GM21381 (cell line): ENCODE measurements around the gene TSPAN8.
"Not testable (repeated sequence)": the region's sequence is repeated elsewhere in the genome, so short reads cannot be mapped to it uniquely, and the experiment has no call there.

Experiments used
- ATAC-seq: cut with Tn5 transposase; IDR thresholded peaks from one replicate; pipeline ENCODE4 v1.9.1; 2021; ENCODE audit warnings: mild to moderate bottlenecking, moderate library complexity; ENCODE audit not compliant: unreplicated experiment

Gene TSPAN8

DNA sequence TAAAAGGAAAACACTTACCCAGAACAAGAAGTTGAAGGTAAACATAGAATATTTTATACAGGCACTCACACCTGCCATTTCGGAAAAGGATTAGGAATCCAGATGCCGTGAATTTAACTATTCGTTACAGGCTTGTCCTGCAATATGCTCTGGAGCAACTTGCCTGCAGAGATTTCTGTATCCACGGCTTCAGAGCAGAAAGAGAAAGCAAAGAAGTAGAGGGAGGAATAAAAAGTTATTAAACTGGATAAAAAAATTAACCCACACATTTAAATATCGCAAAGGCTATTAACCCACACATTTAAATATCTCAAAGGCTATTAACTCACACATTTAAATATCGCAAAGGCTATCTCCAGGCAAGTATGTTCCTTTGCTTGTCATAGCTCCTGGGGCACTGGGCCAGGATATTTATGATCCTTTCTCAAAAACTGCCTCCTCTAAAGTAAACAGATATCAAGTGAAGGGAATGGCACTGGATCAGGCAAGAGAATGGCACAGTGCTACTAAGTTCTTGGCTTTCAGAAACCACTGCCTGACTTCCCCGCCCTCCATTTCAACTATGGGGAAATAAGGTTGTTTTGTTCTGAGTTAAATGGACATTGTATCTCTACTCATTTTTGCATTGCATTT, at the start of gene TSPAN8:
Gene TSPAN8, minus strand, starts transcription at position 399 of the 633 bp plus-strand sequence. Its CDS starts 321 bp downstream, at position 78.
- no peak for ATAC-seq

DNA sequence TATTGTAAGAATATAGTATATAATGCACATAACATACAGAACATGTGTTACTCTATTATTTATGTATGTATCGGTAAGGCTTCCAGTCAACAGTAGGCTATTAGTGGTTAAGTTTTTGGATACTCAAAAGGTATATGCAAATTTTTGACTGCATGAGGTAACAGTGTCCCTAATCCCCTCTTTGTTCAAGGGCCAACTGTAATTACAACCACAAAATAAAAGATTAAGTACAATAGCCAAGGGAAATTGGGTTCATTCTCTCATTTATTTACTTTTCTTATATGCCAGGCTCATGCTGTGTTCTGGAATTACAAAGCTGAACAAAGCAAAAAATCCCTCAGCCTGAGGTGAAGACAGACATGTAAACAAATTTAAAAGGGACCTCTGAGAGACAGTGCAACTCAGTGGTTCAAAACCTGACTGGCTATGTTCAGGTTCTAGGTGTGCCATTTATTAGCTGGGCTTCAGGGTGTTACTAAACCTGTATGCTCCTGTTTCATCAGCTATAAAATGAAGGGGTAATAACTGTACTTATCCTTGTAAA, 43.4 kb upstream of the TSPAN8 start:
- no peak for ATAC-seq

DNA sequence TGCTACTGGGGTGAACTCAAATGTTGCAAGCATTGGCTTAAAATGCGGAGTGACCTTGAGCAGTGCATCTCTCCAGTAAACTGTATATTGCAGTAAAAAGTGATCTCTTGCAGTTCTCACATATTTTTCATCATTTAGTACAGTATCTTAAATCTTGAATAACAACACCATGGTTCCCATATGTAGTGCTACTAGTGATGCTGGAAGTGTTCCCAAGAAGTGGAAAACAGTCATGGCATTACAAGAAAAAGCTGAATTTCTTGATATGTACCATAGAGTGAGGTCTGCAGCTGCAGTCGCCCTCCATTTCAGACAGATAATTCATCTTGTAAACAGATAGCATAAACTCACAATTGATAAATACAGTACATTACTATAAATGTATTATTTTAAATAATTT, 42.9 kb upstream of the TSPAN8 start:
- no peak for ATAC-seq

DNA sequence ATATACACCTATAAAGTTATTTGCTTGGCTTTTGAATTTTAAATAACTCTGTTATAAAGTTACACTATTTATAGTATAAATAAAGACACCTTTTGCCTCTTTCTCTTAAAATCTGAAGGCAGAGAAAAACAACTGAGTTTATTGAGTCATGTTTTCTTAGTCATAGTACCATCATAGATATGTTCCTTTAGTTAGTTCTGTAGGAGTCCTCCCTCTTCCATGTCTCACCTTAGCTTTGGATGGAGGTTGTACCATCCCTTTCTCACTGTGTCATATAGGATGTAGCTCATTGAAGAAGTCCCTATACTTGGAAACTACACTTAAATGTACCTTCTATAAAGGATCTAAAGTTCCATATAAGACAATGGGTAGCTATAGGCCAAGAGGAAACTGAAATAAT, 39.7 kb upstream of the TSPAN8 start:
- ATAC-seq, result no peak

DNA sequence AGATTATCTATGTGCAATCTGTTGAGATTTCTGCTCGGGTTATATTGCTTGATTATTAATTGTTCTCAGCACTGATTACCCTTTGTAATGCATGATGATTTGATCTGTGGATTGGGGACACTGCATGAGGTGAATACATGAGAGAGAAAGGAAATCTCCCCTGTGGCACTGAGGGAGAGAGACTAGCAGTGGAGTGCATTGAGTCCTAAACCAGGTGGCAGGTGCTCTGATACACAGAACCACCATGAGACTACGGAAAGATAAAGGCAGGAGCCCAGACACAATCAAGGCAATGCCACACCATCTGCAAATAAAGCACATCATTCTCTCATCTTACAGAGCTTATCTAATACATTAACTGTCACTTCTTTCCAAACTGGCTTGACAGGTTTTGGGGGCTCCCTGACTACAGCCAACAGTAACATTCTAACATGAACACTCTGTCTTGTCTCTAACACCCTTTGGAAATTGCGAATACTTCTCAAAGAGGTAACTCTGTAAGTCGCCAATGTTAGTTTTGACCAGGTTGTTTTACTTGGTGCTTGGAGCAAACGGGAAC, 37.6 kb upstream of the TSPAN8 start:
- no peak for ATAC-seq

DNA sequence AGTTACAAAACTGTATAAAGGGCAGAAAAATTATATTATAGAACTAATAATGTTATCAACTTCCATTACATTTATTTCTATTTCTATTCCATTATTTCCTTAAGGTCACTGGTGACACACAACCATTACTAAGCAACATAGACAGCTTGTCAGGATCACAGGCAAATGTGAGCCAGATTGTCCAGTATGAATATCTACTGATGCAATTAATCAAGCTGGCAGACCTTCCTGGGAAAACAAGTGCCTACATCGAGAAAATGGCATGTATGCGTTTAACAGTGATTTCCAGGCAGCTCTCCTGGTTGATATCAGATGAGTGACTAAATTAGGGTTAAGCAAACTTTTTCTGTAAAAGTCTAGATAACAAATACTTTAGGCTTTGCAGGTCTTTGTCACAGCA, 36.9 kb upstream of the TSPAN8 start:
- no peak for ATAC-seq

DNA sequence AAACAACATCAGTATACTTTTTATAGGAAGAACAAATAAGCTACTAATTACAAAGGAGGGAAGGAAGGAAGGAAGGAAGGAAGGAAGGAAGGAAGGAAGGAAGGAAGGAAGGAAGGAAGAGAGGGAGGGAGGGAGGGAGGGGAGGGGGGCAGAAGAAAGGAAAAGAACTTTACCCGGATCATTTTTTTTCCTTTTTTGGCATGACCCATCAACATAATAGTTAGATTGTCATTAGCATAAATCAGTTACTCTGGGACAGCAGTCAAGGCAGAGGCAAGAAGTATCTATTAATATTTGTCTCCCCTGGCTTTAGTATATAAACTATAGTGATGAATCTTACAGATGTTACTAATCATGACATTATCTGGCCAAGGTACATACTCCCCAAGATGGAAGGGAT, 35.2 kb upstream of the TSPAN8 start:
- no peak for ATAC-seq

DNA sequence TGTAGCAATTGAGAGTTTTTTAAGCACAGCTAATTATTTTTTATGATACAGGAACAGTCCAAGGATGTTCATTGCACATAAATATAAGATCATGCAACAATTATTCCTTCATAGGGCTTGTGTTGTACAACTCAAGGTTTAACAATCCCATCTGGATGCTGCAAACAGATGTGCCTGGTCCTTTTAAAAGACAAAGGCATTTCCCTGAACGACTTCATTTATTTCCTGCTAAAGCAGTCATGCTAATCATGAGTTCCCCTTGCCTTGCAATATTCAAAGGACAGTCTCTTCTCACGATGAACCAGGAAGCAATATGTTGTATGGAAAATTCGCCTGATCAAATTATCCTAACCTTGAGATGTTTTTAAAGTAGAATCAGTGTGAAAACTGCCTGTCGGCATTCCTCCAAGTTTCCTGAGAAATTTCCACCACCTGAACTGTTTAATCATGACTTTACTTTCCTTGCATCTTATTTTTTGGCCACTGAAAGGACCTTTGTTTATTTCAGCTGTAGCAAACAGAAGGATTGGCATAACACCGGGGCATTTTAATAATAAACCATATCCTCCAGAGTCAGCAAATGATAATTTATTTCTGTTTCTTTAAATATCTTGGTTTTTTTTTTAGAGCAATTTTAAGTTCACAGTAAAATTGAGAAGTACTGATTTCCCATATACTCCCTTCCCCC, 33.9 kb upstream of the TSPAN8 start:
- no peak for ATAC-seq

DNA sequence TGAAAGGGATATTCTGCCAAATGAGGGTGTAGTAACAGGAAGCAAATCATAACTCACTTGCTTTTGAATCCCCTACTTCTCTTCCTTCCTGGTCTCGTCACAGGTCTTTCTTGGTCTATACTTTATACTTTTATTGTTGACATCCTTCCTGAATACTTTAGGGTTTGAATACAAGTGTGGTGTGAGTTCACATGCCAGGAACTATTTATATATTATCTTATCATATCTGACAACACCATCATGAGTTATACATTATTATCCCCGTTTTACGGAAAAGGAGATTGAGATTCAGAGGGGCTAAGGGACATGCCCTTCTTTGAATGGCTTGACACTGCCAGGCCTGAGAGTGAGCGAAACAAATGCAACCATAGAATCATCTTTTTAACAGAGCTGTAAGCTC, 33.0 kb upstream of the TSPAN8 start:
- ATAC-seq, result no peak

DNA sequence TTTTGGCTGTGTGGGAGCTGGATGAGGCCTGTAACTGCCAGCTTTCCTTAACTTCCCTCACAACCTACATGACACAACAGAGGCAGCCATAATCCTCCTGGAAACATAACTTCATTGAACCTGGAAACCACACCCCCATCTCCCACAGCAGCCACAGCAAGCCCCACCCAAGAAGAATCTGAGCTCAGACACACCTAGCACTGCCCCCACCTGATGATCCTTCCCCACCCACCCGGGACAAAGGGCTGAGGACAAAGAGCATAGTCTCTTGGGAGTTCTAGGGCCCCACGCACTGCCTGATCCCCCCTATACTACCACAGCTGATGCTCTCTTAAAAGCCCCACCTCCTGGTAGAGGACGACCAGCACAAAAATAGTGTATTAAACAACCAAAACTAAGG, 29.6 kb upstream of the TSPAN8 start:
- no peak for ATAC-seq

DNA sequence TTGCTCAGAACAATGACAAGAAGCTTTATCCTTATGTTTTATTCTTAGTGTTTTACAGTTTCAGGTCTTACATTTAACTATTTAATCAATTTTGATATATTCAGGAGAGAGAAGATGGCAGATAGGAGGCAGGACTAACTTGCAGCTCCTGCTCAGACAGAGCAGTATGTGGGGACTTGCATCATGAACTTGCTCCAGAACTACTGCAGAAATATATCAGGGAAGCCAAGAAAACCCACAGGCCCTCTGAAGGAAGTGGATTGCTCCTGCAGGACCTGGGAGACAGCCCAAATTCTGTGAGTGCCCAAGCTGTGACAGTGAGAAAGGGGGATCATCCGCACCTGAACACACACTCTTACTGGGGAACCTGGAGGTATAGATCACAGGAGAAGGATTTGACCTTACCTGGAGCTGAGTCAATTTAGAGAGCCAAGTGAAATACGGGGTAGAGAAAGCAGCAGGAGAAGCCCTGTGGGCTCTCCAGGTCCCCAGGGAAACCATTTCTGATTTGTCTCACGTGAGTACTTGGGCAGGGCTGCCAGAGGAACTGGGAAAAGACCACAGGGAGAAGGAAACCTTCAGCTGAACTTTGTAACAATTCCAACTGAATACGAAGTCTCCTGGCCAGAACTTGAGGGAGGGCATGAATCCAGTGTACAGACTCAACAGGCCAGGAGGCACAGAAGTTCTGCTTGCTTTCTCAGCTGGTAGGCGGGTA, 28.9 kb upstream of the TSPAN8 start:
- no peak for ATAC-seq

DNA sequence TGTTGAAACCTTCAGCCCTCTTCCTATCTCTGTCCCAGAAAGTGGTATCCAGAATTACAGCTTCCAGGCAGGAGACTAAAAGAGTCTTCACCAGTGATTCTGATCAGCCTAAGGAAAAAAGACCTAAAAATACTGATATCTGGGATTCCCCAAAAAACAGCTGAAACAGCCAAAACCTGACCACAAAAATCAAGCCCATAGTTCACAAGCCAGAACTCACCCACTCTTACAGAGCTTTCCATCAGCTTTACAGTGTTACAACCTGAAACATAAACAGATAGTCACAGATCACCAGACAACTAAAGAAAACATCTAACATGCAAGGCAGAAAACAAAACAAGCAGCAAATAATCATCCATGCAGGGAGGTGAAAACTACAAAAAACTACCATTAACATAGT, 26.0 kb upstream of the TSPAN8 start:
- no peak for ATAC-seq

DNA sequence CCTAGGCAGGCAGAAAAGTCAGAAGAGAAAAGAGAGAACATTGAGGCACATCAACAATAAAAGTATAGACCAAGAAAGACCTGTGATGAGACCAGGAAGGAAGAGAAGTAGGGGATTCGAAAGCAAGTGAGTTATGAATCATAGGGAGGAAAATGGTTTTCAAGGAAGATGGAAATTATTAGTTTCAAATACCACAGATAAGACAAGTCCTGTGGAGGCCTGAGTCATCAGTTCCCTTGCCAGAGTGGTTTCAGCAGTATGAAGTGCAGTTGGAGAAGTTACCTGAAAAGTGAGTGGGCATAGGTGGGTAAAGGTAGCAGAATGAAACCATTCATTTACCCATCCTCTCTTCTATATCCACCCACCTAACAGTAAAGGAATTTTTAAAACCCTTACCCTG, 25.2 kb upstream of the TSPAN8 start:
- no peak for ATAC-seq

DNA sequence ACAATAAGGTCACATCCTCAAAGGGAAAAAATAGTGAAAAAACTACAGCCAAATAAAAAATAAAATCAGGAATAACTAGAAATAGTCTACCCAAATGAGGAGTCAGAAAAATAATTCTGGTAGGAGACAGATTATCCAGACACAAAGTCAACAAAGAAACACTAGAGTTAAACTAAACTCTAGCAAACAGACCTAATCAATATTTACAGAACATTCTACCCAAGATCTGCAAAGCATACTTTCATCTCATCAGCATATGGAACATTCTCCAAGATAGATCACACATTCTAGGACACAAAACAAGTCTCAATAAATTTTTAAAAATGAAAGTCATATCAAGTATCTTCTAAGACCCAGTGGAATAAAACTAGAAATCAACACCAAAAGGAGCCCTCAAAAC, 20.4 kb upstream of the TSPAN8 start:
- no peak for ATAC-seq

DNA sequence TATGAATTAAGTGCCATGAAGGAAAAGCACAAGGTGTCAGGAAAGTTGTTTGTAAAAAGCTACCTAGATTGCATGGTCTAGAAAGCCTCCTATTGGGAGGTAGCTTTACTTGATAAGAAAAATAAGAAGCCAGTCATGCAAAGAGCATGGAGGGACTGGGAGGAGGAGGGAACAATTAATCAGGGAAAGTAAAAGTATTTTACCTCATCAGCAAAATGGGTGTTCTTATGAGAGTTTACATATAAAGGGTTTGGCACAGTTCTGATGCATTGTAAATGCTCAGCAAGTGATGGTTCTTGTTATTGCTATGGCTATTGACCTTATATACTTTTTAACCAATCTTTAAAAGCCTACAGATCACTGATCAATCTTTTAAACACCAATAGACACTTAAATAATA, 17.0 kb upstream of the TSPAN8 start:
- no peak for ATAC-seq

DNA sequence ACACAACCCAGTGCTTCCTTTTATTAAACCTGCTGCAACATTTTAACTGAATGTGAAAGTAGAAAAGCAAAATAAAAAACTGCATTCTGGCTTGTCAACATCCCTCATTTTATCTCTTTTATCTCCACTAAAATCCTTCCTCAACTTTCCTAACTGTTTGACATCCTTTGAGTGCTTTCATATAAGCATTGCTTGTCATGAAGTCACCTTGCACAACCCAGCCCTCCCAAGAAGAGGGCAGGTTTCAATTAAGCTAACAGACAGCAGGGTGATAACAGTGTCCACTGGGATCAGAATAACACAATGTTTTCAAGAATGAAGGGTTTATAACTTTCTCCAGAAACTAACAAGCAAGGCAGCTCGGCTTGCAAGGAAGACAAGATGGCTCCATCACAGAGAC, 16.3 kb upstream of the TSPAN8 start:
- no peak for ATAC-seq

DNA sequence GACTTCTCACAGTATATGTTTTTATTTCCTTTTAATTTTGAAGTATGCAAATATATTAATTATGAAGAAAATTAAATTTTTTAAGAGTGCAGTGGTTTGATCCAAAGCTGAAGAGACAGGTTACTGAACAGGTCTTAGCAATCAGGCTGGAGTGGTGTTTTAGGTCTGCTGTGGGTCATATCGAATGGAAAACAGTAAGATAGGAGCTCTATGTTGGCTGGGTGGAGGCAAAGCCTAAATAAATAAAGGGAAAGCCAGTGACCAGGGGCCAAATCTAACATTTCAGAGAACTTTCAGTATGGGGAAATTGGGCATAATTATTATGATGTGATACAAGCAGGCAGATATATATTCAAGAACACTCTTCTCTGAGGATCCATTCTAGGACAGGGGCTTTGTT, 12.7 kb upstream of the TSPAN8 start:
- ATAC-seq, result no peak

DNA sequence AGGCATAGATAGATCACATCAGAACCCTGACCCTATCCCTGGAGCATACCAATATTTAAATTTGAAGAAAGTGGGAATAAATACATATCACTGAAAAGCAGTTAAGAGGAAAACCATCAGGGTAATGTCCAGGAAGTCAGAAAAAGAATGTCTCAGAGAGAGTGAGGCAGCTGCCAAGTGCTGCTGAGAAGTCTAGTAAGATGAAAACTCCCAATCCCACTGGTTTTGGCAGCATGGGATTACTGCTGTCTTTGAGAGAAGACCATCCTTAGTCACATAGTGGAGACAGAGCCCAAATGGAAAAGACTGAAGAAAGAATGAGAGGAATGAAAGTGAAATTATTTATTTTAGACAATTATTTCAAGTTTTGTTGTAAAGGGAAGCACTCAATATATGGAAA, 11.5 kb upstream of the TSPAN8 start:
- ATAC-seq, result no peak

DNA sequence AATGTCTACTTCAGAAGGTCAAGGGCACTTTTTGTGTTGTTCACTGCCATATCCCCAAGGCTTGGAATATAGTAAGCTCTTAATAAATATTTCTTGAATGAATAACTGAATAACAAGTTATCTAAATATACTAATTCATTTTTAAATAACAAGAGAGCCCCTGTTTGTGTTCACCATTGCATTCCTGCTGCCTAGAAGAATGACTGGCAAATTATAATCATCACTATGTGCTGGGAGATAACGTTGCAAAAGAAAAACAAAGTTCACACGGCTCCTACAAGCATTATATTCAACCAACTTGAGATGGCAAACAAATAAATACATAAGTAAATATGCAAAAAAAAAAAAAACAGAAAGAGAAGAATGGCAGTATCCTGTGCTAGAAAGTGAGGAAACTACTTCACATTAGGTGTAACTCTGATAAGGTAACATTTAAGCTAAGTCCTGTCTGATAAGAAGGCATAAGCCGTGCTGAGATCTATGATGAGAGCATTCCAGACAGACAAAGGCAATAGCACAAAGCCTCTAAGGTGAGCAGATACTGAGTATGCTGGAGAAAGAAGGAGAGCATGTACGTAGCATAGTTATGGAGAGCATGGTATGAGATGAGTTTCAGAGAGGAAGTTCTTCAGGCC, 9.2 kb upstream of the TSPAN8 start:
- no peak for ATAC-seq

DNA sequence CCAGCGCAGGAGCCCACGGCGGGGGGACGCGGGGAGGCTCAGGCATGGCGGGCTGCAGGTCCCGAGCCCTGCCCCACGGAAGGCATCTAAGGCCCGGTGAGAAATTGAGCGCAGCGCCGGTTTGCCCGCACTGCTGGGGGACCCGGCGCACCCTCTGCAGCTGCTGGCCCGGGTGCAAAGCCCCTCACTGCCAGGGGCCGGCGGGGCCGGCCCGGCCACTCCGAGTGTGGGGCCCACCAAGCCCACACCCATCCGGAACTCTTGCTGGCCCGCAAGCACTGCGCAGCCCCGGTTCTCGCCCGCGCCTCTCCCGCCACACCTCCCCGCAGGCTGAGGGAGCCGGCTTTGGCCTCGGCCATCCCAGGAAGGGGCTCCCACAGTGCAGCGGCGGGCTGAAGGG, 8.5 kb upstream of the TSPAN8 start:
- ATAC-seq, result no peak

DNA sequence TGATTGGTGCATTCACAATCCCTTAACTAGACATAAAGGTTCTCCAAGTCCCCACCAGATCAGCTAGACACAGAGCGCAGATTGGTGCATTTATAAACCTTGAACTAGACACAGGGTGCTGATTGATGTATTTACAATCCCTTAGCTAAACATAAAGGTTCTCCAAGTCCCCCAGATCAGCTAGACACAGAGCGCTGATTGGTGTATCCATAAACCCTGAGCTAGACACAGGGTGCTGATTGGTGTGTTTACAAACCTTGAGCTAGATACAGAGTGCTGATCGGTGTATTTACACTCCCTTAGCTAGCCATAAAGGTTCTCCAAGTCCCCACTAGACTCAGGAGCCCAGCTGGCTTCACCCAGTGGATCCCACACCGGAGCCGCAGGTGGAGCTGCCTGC, 8.0 kb upstream of the TSPAN8 start:
- not testable (repeated sequence) for ATAC-seq
